Limb (tissue), 2 donors: Measurements from ENCODE around the gene MAPK1.
"Not testable (repeated sequence)": the region's sequence is repeated elsewhere in the genome, so short reads cannot be mapped to it uniquely, and the experiment has no call there.

Experiments
- DNase-seq, 2 donors: peaks; one replicate each; pipeline ENCODE4 v3.0.0-alpha.2; 2016; ENCODE audit errors: extremely low spot score in 2 of 2

The MAPK1 gene

GRCh38 chr22:21882754-21883333 is 15.4 kb upstream of the MAPK1 start:
- not testable (repeated sequence) for DNase-seq

GRCh38 chr22:21881841-21882753 is 14.7 kb upstream of the MAPK1 start:
- DNase-seq, result no peak

- DNase-seq, result no peak
Observed at GRCh38 chr22:21876486-21877176, 9.2 kb upstream of the MAPK1 start.

- not testable (repeated sequence) for DNase-seq
Observed at GRCh38 chr22:21874953-21875352, 7.5 kb upstream of the MAPK1 start.

- no peak for DNase-seq
Observed at GRCh38 chr22:21873619-21874018, 6.2 kb upstream of the MAPK1 start.

GRCh38 chr22:21872741-21873140 is 5.3 kb upstream of the MAPK1 start:
- not testable (repeated sequence) for DNase-seq

GRCh38 chr22:21868651-21869050 is 1.2 kb upstream of the MAPK1 start:
- no peak for DNase-seq

- DNase-seq, result no peak
Observed at GRCh38 chr22:21866833-21867527, 465 bp downstream of the MAPK1 start.

GRCh38 chr22:21865041-21865440 is 2.4 kb downstream of the MAPK1 start:
- peak in 1 of 2 donors; percentile 31 for DNase-seq

- DNase-seq, result no peak
Observed at GRCh38 chr22:21862386-21863245, 4.8 kb downstream of the MAPK1 start.

GRCh38 chr22:21861851-21862250 is 5.6 kb downstream of the MAPK1 start:
- DNase-seq, result no peak

GRCh38 chr22:21861264-21861848 is 6.1 kb downstream of the MAPK1 start:
- DNase-seq, result no peak

- DNase-seq, result no peak
Observed at GRCh38 chr22:21860491-21861039, 6.9 kb downstream of the MAPK1 start.

- DNase-seq, result no peak
Observed at GRCh38 chr22:21858025-21858764, 9.2 kb downstream of the MAPK1 start.

- DNase-seq, result no peak
Observed at GRCh38 chr22:21857481-21857914, 9.9 kb downstream of the MAPK1 start.

GRCh38 chr22:21856868-21857267 is 10.6 kb downstream of the MAPK1 start:
- no peak for DNase-seq

GRCh38 chr22:21856197-21856596 is 11.2 kb downstream of the MAPK1 start:
- no peak for DNase-seq

GRCh38 chr22:21855676-21856075 is 11.8 kb downstream of the MAPK1 start:
- no peak for DNase-seq

GRCh38 chr22:21850660-21851059 is 16.8 kb downstream of the MAPK1 start:
- no peak for DNase-seq
